Suppressor macrophage treated with lipopolysaccharide for 4 hours (primary cell): ENCODE measurements around the gene PHF2.

Experiments
- DNase-seq: peaks from one replicate; pipeline ENCODE4 v3.0.0-alpha.2; 2020

Gene PHF2

DNA sequence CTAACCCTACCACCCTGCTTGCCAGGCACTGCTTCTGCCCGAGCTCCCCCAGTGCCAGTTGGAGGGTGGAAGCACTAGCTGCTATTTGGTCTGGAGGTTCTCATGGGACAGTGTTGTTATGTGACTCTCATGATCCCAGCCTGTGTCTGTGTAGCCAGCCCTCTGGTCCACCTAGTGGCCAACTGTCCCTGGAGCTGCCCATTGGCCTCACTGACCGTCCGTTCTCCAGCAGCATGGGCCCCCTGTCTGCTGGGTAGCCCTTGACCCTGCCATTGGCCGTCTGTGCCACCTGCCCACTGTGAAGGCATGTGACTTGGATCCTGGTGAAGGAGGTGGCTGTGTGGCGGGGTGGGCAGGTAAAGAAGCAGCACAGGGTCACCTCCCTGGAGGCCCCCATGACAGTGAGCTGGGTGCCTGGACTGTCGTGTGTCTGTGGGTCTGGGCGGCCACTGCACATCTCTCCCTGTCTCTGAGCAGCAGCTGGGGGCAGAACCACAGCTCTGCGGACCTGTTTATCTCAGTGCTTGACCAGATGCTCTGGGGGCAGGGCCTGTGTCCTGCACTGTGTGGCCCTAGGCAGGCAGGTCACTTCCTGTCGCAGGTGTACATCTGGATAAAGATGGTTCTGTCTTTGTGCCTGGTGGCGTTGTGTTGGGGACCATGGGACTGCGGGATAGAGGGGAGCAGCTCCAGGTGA, 11.4 kb downstream of the PHF2 start:
- DNase-seq = no peak

DNA sequence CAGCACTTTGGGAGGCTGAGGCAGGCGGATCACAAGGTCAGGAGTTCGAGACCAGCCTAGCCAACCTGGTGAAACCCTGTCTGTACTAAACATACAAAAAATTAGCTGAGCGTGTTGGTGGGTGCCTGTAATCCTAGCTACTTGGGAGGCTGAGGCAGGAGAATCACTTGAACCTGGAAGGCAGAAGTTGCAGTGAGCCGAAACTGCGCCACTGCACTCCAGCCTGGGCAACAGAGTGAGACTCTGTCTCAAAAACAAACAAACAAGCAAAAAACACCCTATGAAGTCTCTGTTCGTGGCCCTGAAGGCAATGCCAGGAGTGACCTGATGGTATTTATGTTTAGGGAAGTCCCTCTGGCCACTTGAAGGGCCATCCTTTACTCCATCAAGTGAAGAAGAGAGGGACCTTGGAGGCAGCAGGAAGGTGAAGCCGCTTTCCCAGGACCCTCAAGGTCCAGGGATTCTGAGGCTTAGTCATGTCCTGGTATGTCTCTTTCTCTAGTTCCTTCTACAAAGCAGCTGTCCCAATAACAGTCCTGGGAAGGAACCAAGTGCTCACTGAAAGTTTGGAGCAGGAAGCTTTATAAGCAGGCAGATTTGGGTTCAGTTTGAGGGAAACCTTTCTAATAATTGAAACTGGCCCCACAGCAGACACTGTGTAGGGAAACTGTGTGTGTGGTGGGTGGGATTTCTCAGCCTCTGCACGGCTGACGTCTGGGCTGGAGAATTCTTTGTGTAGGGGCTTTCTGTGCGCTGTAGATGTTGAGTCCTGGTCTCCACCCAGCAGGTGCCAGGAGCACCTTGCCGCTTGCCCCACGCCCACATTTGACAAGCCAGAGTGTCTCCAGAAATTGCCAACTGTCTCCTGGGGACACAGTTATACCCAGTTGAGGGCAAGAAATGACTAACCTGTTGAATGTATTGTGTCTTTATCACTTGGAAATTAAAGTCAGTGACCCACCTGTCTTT, 12.5 kb downstream of the PHF2 start:
- DNase-seq = no peak

DNA sequence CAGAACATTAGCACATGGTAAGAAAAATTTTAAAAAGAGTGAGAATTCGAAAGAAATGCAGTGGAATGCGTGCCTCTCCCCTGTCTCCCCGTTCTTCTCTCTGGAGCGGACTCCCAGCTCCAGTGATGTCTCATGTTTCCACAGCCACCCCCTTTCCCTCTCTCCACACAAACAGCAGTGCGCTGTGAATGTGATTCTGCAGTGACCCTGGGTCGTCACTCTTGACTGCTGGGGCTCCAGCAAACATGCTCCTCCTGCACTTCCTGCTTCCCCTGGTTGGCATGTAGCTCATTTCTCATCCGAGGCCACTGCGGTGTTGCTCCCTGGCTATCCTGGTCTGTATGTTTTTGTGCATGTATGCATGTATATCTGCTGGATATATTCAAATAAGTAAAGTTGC, 13.3 kb downstream of the PHF2 start:
- DNase-seq = no peak

DNA sequence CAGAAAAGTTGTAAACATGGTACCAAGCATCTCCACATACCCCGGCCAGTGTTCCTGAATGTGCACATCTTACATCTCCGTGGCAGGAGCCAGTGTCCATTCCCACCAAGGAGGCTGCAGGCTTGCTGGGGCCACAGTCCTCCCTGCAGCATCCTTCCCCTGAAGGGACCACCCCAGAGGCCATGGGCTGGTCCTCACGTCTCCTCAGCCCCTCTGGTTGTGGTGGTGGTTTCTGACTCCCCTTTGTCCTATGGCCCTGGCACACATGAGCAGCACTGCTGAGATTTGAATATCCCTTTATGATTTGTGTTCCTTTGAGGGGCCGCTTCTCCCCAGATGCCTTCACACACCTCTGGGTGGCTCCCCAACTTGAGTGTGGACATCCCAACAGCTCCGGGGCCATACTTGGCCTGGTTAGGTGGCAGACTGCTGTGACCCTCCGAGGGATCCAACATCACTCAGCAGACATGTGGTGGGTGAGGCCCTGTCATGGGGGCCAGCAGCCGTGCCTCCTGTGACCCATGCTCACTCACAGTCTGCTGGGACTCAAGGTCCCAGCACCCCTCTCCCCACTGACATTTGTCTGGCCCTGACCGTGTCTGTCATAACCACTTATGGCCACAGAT, 14.3 kb downstream of the PHF2 start:
- no peak for DNase-seq

DNA sequence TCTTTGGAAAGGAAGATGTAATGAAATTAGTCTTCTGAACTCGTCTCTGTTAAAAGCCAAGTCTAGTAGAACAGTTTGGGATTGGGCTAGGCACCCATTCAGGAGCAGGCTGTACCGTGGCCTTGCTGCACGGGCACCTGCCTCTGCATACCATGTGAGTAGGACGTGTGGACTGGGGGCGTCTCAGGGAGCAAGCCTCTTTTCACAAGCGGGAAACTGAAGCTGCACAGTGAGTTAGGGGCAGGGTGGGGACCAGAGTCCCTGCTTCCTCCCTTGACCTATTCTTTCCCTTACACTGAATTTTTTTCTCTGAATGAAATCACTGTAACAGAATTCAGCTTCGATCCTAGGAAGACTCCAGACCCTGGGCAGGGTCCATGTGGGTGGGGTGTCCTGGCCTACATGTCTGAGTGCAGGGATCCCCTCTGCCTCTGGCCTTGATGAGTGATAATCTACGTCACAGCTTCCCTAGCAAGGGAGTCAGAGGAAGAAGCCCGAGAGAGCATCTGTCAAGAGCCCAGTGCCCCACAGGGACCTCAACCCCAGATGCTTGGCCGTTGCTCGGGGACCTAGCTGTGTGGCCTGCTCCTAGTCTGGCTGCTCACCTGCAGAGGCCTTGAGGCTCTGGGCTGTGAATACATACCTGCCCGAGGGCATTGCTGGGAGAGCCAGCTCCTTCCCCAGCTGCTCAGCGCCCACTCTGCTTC, 15.1 kb downstream of the PHF2 start:
- DNase-seq = no peak

DNA sequence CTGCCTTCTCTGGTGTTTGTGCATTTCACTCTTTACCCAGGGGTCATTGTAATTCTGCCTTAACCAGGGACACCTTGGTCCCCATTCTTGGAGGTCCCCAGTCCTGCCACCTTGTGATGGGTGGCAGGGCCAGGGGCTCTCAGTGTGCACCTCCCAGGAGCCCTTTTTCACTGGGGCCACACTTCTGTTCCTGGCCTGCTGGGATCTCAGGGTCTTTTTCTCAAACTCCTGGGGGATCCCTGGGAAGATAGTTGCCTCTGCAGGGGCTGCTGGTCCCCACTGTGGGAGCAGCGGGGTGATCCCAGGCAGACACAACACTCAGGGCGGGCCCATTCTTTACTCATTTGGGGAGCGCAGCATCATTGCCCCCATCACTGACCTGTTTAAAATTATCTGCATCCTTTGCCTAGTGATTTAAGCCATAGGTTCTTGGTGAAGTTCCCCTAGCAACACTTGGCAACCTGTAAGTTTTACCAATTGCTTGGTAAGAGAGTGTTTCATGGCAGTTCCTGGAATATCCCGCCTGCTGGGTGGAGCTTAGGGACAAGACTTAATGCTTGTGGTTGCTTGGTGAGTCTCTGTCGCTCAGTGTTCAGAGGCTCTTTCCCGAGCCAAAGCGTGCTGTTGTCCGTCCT, 15.7 kb downstream of the PHF2 start:
- DNase-seq = no peak

DNA sequence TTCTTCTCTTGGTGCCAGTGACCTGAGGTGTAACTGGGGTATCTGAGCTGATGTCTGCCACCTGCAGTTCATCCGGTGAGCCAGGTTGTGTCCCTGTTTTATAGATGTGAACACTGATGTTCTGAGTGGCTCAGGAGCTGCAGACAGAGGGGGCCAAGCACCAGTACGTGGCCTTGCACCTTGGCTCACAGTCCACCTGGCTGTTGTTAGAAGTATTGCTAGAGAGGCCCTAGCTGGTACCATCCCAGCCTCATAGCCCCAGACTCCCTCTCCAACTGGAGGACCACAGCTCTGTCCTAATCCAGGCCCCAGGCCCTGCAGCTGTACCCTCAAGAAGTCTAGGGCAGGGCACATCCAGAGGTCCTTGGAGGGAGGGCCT, 16.2 kb downstream of the PHF2 start:
- DNase-seq = no peak

DNA sequence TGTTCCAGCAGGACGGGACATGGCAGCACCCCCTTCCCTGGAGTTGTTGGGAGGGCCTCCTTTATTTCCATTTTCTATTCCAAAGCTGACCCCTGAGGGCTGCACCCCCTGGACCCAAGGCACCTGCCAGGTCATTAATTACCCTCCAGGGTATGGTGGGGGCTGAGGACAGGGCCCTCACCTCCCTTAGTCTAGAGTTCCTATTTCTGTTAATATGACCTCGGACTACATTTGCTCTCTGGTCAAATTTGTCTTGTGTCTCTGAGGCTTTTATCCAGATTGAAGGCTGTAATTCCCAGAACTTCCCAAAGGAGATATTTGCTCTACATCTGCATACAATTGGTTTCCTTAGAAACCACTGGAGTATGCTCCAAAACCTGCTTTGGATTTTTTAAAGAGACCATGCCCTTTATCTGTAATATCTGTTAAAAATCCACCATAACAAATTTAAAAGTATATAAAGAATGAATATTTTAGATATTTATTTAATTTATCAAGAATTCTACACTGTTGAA, 16.8 kb downstream of the PHF2 start:
- DNase-seq = no peak

DNA sequence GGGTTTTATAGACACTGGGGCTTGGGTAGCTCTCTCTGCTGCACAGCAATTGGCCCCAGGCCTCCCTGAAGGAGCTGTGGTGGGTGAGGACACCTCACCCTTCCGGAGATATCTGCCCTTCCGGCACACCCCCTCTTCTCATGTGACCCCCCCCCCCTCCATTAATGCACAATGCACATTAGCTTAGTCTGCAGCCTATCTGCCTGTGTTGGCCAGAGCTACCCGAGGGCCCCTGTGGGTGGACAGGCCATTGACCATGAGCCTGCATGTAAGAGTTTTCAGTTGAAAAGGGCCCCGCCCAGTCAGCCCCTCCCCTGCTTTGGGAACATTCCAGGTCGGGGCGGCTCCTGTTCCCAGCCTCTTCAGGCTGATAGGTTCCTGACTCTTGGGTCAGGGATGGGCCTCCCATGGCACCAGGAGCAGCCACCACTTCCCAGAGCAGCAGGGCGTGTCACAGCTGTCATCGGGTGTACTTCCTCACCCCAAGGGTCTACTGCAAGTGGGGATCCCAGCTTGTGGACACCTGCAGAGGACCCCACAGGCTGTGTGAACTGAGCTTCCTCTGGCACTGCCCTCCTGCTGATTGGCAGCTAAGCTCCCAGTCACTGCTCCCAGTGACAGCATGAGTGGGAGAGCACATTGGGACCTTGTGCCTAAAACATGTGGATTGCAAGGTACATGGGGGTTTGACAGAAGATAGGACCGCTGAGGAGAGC, 17.8 kb downstream of the PHF2 start:
- DNase-seq = no peak

DNA sequence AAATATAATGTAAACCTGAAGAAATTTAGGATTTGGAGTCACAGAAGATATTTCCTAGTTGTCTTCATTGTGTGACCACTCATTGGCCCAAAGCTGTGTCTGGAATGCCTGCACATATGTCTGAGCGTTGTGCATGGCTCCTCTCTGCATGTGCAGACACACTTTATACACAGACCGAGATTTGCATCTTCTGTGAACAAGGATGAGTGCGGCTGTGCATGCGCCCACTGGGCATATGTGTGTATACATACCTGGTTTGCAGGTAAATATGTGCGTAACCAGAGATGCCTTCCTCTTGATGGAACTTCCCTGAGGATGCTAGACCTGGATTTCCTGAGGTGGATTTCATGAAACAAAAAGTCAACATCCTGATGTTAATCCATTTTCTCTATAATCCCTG, 19.1 kb downstream of the PHF2 start:
- no peak for DNase-seq

DNA sequence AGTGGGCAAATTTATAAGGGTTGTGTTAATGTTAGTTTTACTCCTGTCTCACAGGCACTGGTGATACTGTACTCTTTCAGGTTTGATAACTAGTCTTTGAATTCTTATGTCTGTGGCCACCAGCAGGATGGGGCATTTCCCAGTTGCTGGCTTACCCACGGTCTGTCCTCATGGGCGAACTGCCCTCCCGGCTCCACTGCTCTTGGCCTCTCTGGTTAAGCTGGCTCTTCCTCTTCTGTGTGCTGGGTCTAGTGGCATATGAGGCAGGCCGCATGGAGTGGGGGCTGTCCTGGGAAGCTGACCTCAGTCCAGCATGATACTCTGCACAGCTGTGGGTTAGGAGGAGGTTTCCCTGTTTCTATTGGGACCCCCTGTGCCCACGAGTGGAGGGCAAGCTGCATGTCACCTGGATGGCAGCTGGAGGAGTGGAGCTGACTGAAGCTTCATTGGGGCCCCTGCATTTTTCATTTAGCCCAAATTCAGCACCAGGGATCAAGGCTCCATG, 19.5 kb downstream of the PHF2 start:
- DNase-seq = no peak

DNA sequence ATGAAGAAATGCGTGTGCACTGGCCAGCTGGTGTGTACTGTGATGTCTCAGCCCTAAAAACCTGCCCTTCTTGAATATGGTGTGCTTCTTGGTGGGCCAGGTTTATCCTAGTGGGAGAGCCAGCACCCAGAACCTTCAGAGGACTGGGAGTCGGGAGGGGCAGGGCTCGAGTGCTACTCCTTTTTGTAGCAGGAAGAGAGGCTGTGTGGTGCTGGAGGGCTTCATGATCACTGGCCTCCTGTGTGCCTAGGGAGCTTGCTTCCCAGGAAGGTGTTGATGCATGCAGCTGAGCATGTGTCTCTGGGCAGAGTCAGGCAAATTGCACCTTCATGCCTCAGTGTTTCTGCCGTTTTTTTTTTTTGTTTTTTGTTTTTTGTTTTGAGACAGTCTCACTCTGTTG, 20.0 kb downstream of the PHF2 start:
- DNase-seq = no peak

DNA sequence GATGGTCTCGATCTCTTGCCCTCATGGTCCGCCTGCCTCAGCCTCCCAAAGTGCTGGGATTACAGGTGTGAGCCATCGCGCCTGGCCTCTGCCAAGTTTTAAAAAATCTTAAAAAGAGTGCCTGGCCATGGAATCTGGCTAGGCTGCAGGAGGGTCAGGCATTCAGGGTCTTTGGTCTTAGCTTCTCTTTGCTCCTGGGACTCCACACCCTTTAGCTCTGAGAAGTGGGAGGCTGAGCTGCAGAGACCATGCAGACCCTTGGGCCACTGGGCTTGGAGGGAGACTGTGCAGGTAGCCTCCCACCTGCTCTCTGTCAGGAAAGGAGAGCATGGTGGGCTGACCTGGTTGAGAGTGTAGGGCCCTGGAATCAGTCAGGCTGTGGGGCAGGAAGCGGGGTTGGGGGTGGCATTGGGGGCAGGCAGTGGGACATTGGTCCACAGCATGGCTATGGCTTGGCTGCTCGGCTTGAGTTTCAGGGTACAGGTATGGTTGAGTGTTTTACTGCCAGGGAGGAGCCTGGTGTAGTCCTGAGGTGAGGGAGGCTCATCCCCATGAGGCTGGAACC, 20.8 kb downstream of the PHF2 start:
- no peak for DNase-seq

DNA sequence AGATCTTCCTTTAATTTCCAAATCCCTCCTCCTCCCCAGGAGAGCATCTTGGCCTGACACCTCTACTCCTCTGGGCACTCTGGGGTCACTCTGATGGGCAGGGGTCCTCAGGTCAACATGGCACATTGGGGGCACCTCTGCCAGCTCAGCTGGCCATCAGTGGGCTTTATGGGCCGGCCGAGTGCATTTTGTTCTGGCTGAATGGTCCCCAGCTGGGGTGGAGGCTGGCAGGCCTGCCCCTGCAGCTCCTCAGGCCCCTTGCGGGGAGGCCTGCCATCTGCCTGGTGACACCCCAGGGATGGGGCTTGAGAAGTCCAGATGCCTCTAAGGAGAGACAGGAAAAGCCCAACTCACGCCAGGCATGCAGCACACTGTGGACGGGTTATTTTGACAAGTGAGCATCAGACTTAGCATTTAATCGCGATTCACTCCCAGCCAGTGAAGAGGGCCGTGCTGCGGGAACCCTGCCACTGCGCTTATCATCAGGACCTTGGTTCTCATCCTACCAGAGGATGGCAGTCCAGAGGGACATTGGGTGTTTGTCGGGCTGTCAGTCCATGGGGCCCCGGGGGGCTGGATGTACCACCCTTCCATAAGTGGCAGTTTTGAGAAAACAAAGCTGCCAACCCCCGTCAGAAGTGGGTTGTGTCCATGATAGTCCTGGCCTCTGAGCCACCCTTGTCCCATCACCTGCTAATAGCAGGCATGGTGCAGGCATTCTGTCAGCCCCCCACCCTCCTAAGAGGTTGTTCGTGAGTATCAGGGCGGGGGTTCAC, 21.7 kb downstream of the PHF2 start:
- DNase-seq = no peak

DNA sequence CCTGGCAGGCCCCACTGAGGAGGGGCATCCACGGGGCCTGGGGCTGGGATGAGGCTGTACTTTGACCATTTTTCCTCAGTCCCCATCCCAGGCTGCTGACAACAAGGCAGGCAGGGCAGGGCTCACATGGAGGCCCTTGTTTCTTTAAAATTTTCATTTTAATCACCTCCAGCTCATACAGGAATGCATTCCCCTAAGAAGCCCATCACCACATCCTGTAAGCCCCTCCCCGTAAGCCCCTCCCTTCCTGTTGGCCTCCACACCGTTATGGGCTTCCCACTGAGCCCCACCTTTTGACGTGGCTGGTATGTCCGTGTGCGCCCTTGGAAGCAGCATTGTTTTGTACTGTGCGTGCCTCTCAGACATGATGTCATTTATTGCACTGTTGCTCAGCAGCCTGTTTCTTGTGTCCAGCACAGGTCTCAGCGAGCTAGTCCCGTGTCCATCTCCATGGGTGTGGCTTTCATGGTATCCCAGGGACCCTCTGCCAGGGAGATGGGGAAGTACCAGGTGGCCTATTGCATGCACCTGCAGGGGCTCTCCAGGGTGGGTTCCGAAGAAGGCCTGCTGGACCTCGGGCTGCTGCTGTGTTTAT, 22.4 kb downstream of the PHF2 start:
- no peak for DNase-seq

DNA sequence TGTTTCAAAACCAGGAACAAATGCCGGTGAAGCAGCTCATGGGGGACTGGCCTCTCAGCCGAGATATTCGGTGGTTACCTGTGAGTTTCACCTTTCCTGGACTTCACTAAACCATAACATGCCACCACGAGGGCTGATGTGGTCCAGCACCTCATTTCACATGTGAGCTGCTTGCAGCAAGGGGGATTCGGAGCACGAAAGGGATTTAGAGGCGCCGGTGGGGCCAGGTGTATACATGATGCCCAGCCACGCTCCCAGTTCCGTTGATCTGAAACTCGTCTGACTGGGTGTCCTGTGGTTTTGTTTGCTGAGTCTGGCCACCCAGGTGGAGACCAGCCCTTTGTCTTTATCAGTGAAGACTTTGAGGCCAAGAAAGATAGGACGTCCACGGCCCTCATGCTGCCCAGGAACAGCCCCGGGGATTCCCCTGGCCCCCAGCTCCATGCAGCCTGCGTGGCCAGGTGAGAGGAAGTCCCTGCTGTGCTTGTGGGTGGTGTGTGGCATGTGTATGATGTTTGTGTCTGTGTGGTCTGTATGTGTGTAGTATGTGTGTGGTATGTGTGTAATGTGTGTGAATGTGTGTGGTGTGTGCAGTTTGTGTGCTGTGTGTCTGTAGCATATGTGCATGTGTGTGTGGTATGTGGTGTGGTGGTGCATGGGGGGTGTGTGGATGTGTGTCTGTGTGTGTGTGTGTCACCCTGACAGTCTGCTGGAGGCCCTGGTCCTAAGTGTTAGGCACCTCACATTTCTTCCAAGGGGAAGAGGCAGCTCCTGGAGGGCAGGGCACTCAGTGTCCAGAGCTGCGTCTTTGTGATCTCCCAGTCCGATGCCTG, 23.4 kb downstream of the PHF2 start:
- no peak for DNase-seq

DNA sequence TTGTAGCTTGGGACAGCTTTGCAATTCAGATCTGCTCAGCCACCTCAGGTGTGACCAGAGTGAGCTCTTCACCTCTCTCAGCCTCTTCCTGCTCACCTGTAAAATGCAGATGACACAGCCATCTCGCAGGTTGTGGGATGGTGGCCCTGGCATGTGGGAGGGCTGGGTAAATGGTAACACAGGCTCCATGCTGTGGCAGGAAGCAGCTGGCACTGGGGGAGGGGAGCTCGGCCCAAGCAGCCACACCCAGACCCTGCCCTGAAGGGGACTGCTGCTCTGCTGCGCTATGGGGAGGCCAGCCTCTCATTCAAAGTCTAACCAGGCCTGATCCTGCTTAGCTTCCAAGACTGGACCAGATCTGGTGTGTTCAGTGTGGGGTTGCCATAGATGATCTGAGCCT, 24.1 kb downstream of the PHF2 start:
- no peak for DNase-seq

DNA sequence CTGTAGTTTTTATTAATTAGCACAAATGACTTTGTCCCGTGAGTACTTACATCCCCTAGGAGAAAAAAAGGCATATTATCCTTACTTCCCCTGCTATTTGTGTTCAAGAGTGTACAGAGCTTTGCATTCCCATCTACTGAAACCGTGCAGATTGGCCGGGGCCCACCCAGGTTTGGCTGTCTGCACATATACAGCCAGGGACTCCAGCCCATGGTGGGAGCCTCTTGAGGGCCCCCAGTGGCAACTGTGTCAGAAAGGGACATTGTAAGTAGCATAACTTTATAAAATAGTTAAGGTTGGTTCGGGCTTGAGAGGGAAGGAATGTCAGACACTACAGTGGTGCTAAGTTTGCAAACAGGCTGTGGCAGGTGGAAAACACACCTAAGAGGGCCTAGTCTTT, 24.7 kb downstream of the PHF2 start:
- no peak for DNase-seq

DNA sequence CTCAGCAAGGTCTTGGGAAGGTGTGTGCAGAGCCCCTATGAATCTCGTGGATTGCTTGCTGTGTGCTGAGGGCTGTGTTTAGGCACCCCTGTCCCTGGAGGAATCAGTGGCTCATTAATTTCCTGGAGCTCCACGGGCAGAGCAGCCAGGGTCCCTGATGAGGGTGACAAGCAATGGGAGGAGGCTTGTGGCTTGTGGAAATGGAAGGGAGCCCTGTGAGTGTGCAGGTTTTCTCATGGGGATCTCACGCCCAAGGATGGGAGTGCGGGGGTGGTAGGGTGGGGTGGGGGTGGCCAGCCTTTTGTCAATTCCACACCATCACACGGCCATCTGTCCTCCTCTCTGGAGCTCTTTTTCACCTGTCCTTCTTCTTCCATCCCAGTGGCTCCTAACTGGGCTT, 25.3 kb downstream of the PHF2 start:
- no peak for DNase-seq
